ENCODE measurements around the gene FZD8. TPM values are rescaled to one million over a fixed set of nuclear protein-coding genes. Genes with fewer than 3 reads are reported as not detected.

Gene FZD8
- total RNA-seq, 1 experiment from 2014 or later = 1.8 TPM

DNA sequence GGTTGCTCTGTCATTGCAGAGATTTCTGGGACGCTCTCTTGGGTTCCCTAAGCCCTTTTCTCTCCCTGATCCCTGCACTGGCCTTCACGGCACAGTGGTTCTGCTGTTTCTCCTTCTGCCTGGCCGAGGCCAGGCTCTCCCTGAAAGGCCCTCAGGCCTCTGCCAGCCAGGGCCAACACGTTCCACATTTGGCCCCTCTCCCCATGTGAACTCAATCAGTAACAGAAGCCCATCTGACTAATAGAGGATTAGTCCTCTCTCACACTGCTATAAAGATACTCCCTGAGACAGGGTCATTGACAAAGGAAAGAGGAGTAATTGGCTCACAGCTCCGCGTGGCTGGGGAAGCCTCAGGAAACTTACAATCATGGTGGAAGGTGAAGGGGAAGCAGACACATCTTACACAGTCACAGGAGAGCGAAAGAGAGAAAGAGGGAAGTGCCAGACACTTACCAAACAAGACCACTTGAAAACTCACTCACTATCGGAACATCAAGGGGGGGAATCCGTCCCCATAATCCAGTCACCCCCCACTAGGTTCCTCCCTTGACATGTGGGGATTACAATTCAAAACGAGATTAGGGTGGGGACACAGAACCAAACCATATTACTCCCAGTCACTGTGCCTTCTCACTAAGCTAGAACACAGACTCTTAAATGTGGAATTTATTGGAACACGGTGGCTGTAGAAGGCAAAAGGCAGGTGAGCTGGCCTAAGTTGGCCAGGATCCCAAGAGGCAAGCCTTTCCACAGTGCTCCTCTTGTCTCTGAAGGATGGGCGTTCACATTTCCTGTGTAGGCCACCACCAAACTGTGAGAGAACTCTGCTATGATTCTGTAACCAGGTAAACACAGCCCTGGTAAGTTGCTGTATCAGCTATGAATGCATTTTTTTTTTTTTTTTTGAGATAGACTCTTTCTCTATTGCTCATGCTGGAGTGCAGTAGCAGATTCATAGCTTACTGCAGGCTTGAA is 8.8 kb downstream of the FZD8 start:
- Histone ChIP-seq H3K4me3 (ENCODE audit: low read depth in 2 of 2, low read length in 2 of 2) (no peak overlapping the region), H3K9me3 (ENCODE audit: control insufficient read depth, insufficient read depth, low read depth, low read length) (no peaks in the 10 kb centered on the region), H3K4me1 (ENCODE audit: control insufficient read depth, insufficient read depth, low read length) (no peaks in the 10 kb centered on the region), H3K27me3 (ENCODE audit: control insufficient read depth, insufficient read depth, low read length) (no peaks in the 10 kb centered on the region; the same call in 1 of the 2 replicates), H3K36me3 (ENCODE audit: control insufficient read depth, insufficient read depth, low read length) (no peaks in the 10 kb centered on the region), H3K27ac (ENCODE audit: low read length) (no peak overlapping the region)
- DNase-seq (ENCODE audit: low read depth, low spot score) (no peak), ATAC-seq (no peak)
- ChIA-PET CTCF (interaction anchor here (0.6 to 0.7 kb wide), 2 partner anchors 1106 to 1456 kb away, joined by 3 read pairs; no protein-coding TSS in a partner anchor), POLR2A (no interaction called here)
- intact Hi-C loops (cut with micrococcal nuclease; ENCODE audit: unreplicated experiment) (no loop called here), in situ Hi-C loops (cut with HindIII; ENCODE audit: low pct_unique_long_range_greater_than_20kb, low sequenced_read_pairs) (no loop called here)
- BruUV-seq (replicated peaks) = no TSS peak
- TF ChIP-seq SIN3A (IDR thresholded peaks at IDR 0.05; ENCODE audit: borderline replicate concordance, insufficient read depth, low read depth, low read length) (no peak), POLR2AphosphoS5 (IDR thresholded peaks at IDR 0.05; ENCODE audit: low read depth, low read length) (no peak), TCF7L2 (IDR thresholded peaks at IDR 0.05; ENCODE audit: low read depth, low read length) (no peak)
- TF ChIP-seq, protein P1, sequence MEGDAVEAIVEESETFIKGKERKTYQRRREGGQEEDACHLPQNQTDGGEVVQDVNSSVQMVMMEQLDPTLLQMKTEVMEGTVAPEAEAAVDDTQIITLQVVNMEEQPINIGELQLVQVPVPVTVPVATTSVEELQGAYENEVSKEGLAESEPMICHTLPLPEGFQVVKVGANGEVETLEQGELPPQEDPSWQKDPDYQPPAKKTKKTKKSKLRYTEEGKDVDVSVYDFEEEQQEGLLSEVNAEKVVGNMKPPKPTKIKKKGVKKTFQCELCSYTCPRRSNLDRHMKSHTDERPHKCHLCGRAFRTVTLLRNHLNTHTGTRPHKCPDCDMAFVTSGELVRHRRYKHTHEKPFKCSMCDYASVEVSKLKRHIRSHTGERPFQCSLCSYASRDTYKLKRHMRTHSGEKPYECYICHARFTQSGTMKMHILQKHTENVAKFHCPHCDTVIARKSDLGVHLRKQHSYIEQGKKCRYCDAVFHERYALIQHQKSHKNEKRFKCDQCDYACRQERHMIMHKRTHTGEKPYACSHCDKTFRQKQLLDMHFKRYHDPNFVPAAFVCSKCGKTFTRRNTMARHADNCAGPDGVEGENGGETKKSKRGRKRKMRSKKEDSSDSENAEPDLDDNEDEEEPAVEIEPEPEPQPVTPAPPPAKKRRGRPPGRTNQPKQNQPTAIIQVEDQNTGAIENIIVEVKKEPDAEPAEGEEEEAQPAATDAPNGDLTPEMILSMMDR (IDR thresholded peaks at IDR 0.05) = no peak
- TF ChIP-seq, protein P2, sequence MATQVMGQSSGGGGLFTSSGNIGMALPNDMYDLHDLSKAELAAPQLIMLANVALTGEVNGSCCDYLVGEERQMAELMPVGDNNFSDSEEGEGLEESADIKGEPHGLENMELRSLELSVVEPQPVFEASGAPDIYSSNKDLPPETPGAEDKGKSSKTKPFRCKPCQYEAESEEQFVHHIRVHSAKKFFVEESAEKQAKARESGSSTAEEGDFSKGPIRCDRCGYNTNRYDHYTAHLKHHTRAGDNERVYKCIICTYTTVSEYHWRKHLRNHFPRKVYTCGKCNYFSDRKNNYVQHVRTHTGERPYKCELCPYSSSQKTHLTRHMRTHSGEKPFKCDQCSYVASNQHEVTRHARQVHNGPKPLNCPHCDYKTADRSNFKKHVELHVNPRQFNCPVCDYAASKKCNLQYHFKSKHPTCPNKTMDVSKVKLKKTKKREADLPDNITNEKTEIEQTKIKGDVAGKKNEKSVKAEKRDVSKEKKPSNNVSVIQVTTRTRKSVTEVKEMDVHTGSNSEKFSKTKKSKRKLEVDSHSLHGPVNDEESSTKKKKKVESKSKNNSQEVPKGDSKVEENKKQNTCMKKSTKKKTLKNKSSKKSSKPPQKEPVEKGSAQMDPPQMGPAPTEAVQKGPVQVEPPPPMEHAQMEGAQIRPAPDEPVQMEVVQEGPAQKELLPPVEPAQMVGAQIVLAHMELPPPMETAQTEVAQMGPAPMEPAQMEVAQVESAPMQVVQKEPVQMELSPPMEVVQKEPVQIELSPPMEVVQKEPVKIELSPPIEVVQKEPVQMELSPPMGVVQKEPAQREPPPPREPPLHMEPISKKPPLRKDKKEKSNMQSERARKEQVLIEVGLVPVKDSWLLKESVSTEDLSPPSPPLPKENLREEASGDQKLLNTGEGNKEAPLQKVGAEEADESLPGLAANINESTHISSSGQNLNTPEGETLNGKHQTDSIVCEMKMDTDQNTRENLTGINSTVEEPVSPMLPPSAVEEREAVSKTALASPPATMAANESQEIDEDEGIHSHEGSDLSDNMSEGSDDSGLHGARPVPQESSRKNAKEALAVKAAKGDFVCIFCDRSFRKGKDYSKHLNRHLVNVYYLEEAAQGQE (IDR thresholded peaks at IDR 0.05; ENCODE audit: insufficient read depth in 1 of 2, low read depth in 2 of 2, low read length in 1 of 2) = no peak

DNA sequence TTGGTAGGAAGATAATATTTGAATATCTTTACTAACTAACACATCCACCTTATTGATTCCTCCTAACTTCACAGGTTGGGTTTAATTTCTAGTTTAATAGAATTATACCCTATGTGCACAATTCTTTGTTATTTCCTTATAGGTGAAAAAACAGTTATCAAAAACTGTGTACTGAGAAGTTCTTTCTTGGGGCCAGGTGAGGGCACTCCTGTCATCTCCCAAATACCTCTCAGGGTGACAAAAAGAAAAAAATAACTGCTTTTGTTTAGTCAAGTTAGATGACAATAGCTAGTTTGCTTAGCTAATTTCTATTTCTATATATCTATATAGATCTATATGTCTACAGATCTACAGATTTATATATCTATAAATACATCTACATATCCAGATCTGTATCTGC is 10.1 kb downstream of the FZD8 start:
- Histone ChIP-seq H3K9me3 (ENCODE audit: control insufficient read depth, insufficient read depth, low read depth, low read length) (no peaks in the 10 kb centered on the region), H3K36me3 (ENCODE audit: control insufficient read depth, insufficient read depth, low read length) (no peaks in the 10 kb centered on the region), H3K4me1 (ENCODE audit: control insufficient read depth, insufficient read depth, low read length) (no peaks in the 10 kb centered on the region), H3K4me3 (ENCODE audit: low read depth in 2 of 2, low read length in 2 of 2) (no peak overlapping the region), H3K27me3 (ENCODE audit: control insufficient read depth, insufficient read depth, low read length) (no peaks in the 10 kb centered on the region; the same call in 1 of the 2 replicates), H3K27ac (ENCODE audit: low read length) (no peak overlapping the region)
- intact Hi-C loops (cut with micrococcal nuclease; ENCODE audit: unreplicated experiment) = no loop called here
- in situ Hi-C loops (cut with HindIII; ENCODE audit: low pct_unique_long_range_greater_than_20kb, low sequenced_read_pairs) = no loop called here
- ChIA-PET CTCF (no interaction called here), POLR2A (no interaction called here)
- no TSS peak for BruUV-seq (replicated peaks)
- ATAC-seq (no peak), DNase-seq (ENCODE audit: low read depth, low spot score) (no peak)
- TF ChIP-seq POLR2AphosphoS5 (IDR thresholded peaks at IDR 0.05; ENCODE audit: low read depth, low read length) (no peak), SIN3A (IDR thresholded peaks at IDR 0.05; ENCODE audit: borderline replicate concordance, insufficient read depth, low read depth, low read length) (no peak)
- TF ChIP-seq, protein P2 (IDR thresholded peaks at IDR 0.05; ENCODE audit: insufficient read depth in 1 of 2, low read depth in 2 of 2, low read length in 1 of 2) = no peak
- TF ChIP-seq, protein P1 (IDR thresholded peaks at IDR 0.05) = no peak; the same call in 1 of the 2 replicates
